Measurements from ENCODE around the gene TMEM178B.

Gene TMEM178B

GRCh38 chr7:141349338-141349737 lies 275.5 kb downstream of the TMEM178B start:
- DNase-seq = no peak

- no peak for DNase-seq
Measured at GRCh38 chr7:141349804-141350203, 275.9 kb downstream of the TMEM178B start.

GRCh38 chr7:141351175-141351574 lies 277.3 kb downstream of the TMEM178B start:
- no peak for DNase-seq

- DNase-seq = peak in 5 of 58 donors; percentile 7 to 31 (median 11)
Measured at GRCh38 chr7:141352955-141353354, 279.1 kb downstream of the TMEM178B start.

- no peak for DNase-seq
Measured at GRCh38 chr7:141354251-141354650, 280.4 kb downstream of the TMEM178B start.

- DNase-seq = peak in 19 of 58 donors; percentile 5 to 69 (median 32)
Measured at GRCh38 chr7:141355032-141355431, 281.2 kb downstream of the TMEM178B start.

GRCh38 chr7:141356161-141356560 lies 282.3 kb downstream of the TMEM178B start:
- DNase-seq = no peak

GRCh38 chr7:141358386-141358785 lies 284.5 kb downstream of the TMEM178B start:
- no peak for DNase-seq

- no peak for DNase-seq
Measured at GRCh38 chr7:141359262-141359661, 285.4 kb downstream of the TMEM178B start.

- DNase-seq = no peak
Measured at GRCh38 chr7:141359740-141360415, 286.0 kb downstream of the TMEM178B start.

- DNase-seq = no peak
Measured at GRCh38 chr7:141360416-141360760, 286.5 kb downstream of the TMEM178B start.

GRCh38 chr7:141360803-141361202 lies 286.9 kb downstream of the TMEM178B start:
- DNase-seq = no peak

- no peak for DNase-seq
Measured at GRCh38 chr7:141361479-141361878, 287.6 kb downstream of the TMEM178B start.

- DNase-seq = no peak
Measured at GRCh38 chr7:141361960-141362359, 288.1 kb downstream of the TMEM178B start.

- no peak for DNase-seq
Measured at GRCh38 chr7:141362580-141363435, 288.9 kb downstream of the TMEM178B start.

- DNase-seq = no peak
Measured at GRCh38 chr7:141363748-141364147, 289.9 kb downstream of the TMEM178B start.

GRCh38 chr7:141366091-141366621 lies 292.3 kb downstream of the TMEM178B start:
- DNase-seq = no peak

- peak in 14 of 58 donors; percentile 5 to 47 (median 17) for DNase-seq
Measured at GRCh38 chr7:141369422-141369821, 295.6 kb downstream of the TMEM178B start.

GRCh38 chr7:141370178-141370577 lies 296.3 kb downstream of the TMEM178B start:
- no peak for DNase-seq

- no peak for DNase-seq
Measured at GRCh38 chr7:141370650-141371049, 296.8 kb downstream of the TMEM178B start.

- DNase-seq = peak in 9 of 58 donors; percentile 7 to 44 (median 12)
Measured at GRCh38 chr7:141374425-141374824, 300.6 kb downstream of the TMEM178B start.

- no peak for DNase-seq
Measured at GRCh38 chr7:141375442-141375841, 301.6 kb downstream of the TMEM178B start.
